Cardiac septum (tissue), 1 donor: Measurements from ENCODE around the gene SIM1. TPM values are rescaled to one million over a fixed set of nuclear protein-coding genes. Genes with fewer than 3 reads are reported as not detected.
"Not testable (repeated sequence)": the region's sequence is repeated elsewhere in the genome, so short reads cannot be mapped to it uniquely, and the experiment has no call there.

Experiments used
- DNase-seq: peaks from one replicate; pipeline ENCODE4 v3.0.0-alpha.2; 2020; ENCODE audit warnings: low spot score
- intact Hi-C: fragments of 100-400 bp; cut with DNase I; formaldehyde crosslinking; loops from one replicate; pipeline ENCODE4 v1.14.0; 2022
- total RNA-seq: library from RNA; stranded (reverse); fragmentation: NEBNext Ultra II Directional; extraction: Animal tissue kit (Norgen Biotek cat#: 25700); gene quantifications from one replicate; pipeline ENCODE4 v1.2.1, GENCODE V29; 2021
- donor health status: DM: no; HTN: no; CAD: no.

SIM1 gene
- total RNA-seq, 1 donor from 2014 or later: 0.16 TPM

DNA sequence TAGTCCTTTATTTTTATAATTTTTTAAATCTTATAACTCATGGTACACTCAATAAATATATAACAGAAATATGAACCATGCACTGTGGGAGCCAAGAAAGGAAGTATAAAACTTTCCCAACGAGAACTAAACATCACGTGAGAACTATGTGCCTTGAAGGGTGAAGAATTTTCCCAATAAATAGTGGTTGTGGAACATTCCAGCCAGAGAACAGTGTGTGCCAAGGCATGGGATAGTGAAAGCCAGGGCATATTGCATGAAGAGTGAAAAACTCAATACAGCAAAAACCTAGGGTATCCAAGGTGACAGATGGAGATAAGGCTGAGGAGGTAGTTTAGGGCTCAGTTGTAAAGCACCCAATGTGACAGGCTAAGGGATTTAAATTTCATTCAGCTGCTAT, 86.1 kb downstream of the SIM1 start:
- no peak for DNase-seq
- intact Hi-C loops: no loop called here

DNA sequence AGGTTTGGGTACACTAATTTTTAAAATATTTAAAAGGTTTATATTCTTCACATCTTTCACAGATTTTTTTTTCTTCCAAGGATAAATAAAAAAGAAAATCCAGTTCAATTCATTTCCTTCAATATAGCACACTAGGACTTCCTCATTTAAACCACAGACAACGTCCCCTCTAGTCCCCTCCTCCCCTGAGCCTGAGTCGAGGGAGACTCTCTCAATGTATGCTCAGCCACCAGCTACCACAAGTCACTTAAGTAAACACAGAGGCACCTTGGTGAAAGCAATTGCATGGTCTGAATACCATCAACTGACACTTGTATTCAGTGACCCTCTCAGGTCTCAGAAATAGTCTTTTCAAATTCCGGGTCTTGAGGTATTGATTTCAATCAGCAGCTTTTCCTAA, 88.6 kb downstream of the SIM1 start:
- intact Hi-C loops: no loop called here
- no peak for DNase-seq

DNA sequence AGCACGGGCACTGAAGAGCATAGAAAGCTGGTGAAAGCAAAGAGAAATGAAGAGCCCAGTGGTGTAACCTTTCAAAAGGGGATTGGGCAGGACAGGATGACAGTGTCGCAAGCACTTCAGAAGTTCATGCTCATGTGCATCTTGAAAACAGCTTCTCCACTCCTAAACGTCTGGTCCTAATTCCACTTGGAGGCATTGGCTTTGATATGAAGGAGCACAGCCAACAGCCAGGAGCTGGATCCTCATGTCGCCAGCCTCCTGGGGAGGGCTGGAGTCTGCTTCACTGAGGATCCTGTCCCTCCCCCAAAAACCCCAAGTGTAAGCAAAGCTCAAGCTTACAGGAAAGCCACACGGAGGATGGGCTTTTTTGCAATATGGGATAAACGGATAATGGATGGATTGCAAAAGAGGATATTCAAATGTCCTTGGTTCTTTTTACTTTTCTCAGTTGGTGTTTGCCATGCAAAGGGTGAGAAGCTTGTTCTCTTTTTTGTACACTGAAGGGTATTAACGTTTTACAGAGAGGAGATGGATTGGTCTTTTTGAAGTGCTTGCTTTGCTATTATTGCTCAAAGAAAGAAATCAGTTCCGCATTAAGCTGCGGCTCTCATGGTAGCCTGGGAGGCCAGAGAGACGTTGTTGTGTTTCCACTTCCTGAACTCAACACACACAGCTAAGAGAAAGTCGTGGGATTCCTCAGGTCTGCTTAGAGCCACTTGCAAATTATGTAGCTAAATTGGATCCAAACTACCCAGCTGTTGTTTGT, 92.2 kb downstream of the SIM1 start:
- intact Hi-C loops: no loop called here
- DNase-seq: no peak

DNA sequence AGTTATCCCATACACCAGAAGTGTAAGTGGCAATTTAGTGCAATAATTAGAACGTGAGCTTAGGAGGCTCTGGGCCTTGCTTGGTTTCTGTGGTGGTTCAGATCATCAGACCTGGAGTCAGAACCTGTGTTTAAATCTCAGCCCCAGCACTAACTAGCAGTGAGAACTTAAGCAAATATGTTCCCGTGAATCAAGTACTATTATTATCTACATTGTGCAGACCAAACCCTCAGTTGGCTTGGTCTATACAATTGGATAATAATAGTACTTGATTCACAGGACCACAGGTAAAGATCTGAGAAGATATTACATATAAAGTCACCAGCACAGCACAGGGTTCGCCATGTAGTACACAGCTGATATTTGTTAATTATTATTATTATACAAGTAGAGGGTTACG, 93.1 kb downstream of the SIM1 start:
- intact Hi-C loops: no loop called here
- DNase-seq: no peak

DNA sequence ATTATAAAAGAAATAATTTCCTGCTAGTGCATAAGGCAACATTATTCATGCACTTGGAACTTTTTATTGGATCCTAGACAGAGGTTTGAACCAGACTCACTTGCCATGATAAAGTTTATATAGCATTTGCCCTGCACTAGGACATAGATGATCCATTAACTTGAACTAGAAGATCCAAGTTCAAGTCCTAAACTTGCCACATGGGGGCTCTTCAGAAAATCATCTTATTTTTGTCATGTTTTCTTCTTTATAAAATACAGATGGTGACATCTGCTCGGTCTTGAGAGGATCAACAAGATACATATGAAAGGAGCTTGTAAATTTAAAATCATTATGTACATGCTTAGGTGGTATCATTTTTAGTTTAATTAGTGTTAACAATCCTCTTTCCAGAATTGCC, 94.5 kb downstream of the SIM1 start:
- no peak for DNase-seq
- intact Hi-C loops: no loop called here

DNA sequence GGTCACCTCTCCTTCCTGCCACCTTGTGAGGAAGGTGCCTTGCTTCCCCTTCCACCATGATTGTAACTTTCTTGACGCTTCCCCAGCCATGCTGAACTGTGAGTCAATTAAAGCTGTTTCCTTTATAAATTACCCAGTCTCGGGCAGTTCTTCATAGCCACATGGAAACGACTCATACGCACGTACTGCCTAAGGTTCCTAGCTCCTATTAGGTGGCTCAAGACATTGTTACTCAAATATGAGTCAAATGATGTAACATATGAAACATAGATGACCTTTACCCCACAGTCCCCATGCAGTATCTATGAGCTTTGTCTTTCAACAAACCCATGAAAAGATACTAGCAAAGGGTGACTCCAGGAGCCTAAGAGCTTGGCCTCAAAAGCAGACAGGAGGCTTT, 98.3 kb downstream of the SIM1 start:
- DNase-seq: no peak
- intact Hi-C loops: no loop called here

DNA sequence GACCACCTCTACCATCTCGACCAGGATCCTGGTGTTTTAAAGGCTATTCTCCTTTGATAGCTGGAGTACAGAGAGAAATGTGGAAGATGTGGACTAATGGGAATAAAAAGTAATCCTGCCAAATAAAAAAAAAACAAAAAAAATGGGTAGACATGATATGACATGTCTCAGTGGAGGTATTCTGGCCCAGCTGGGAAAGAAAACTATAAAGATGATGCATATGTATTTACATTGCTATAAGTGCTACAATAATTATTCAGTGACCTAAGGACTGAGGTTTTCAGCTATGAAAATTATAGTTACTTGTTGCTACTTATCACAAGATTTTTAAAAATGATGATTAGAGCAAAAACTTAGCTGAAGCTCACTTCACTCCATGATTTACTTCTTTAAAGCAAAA, 101.1 kb downstream of the SIM1 start:
- DNase-seq: no peak
- intact Hi-C loops: no loop called here

DNA sequence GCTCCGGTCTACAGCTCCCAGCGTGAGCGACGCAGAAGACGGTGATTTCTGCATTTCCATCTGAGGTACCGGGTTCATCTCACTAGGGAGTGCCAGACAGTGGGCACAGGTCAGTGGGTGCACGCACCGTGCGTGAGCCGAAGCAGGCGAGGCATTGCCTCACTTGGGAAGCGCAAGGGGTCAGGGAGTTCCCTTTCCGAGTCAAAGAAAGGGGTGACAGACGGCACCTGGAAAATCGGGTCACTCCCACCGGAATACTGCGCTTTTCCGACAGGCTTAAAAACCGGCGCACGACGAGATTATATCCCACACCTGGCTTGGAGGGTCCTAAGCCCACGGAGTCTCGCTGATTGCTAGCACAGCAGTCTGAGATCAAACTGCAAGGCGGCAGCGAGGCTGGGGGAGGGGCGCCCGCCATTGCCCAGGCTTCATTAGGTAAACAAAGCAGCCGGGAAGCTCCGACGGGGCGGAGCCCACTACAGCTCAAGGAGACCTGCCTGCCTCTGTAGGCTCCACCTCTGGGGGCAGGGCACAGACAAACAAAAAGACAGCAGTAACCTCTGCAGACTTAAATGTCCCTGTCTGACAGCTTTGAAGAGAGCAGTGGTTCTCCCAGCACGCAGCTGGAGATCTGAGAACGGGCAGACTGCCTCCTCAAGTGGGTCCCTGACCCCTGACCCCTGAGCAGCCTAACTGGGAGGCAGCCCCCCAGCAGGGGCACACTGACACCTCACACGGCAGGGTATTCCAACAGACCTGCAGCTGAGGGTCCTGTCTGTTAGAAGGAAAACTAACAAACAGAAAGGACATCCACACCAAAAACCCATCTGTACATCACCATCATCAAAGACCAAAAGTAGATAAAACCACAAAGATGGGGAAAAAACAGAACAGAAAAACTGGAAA, 109.7 kb downstream of the SIM1 start:
- intact Hi-C loops, DNase-seq: not testable (repeated sequence)

DNA sequence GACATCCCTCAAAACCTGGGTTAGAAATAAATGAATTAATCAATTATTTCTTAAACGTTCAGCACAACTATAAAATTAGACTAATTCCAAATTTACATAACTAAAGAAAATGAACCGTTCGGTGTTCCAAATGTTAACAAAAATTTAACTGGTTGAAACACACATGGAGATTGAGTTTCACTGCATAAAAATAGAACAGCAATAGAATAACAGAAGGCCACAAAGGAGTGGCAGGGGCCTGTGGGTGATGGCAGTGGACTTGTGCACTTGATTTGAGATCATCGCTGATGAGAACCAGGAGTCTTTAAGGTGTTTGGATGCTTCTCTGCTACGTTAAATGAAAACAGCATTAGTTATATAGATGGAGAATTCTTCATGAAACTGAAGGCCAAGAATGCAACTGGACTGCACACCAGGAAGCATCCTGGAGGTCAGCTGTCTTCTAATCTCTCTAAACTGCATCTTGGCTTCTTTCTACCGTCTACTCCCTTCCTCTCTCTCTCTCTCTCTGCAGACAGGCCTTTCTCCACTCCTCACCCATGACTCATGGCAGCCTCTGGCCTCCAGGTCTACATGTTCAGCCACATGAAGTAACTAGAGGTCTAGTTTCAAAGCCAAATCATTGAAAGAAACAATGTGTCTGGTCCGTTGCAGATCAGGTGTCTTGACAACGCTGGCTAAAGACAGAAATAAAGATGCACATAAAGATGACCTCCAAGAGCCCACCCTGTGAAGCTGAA, 111.3 kb downstream of the SIM1 start:
- no peak for DNase-seq
- intact Hi-C loops: no loop called here

DNA sequence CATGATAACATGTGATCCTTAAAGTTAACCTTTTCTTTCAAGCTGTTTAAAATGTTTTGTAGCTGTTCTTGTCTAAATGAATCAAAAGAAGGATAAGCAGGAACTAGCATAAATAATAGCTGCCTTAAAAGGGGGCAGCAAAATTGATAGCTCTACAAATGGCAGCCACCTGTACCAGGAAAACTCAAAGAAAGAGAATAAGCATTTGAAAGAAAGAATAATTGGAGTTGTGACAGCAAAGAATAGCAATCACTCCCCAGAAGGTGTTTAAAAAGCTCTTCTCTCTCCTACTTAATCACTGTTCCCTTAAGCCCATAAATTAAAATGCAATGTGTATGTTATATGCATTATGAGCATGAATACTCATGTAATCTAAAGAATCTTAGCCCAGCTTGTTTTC, 114.6 kb downstream of the SIM1 start:
- intact Hi-C loops: no loop called here
- DNase-seq: no peak

DNA sequence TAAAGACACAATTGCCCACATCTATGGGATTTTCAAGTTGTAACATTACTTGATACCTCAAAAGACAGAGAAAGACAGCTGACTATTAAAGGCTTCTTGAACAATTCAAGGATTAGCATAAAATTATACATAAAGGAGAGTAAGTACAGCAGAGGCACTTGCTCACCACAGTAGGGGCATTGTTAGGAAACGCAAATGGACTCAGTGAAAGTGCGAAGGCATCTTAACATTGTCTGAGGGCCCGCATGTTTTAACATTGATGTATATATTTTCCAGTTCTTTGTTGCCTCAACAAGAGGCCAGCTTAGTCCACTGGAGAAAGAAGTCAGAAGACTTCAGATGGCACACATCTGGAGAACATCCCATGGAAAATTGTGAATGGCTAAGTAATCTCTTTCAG, 115.4 kb downstream of the SIM1 start:
- DNase-seq: no peak
- intact Hi-C loops: no loop called here

DNA sequence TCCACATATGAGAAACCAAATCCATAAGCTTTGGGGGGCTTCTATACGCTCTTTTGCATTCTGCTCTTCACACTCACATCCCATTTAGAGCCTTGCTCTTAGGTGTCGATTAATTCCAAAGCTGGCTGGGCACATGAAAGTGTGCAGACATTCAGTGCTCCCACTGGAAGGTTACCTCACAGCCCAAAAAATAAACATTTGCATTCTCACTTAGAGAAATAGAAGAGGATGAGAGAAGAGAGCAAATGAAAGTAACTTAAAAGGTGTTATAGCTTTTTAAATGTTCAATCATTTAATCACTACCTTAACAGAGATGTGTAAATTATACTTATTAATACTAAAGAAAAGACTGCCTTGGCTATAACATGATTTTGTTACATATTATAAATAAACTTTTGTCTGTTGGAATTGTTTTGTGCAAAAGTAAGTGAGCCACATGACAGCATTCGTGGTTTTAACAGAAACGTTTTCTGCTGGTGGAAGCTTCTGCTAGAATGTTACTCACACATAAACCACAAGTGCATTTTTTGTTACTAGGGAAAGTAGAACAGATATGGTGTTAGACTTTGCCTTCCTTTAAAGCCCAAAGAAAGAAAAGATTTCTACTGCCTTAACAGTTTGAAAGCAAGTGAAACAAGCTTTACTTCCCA, 116.7 kb downstream of the SIM1 start:
- intact Hi-C loops: no loop called here

DNA sequence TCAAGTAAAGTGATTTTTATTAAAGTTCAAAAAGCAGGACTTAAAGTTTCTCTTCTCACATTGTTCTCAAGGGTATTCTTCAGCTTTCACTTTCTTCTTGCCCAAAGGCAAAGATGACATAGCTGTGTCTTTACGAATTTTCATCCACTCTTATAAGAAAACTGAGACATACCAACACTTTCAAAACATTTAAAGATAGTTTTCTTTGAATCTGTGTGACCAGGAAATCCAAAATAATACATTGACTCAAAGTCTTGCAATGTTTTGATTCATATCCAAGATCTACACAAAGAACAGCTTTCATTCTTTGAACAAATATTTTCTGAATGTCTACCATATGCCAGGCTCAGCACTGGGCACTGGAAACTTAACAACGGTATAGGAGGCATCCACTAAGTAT, 117.9 kb downstream of the SIM1 start:
- intact Hi-C loops: no loop called here
- no peak for DNase-seq

More for the DNA sequence above, 116.7 kb downstream of the SIM1 start:
- DNase-seq: no peak

DNA sequence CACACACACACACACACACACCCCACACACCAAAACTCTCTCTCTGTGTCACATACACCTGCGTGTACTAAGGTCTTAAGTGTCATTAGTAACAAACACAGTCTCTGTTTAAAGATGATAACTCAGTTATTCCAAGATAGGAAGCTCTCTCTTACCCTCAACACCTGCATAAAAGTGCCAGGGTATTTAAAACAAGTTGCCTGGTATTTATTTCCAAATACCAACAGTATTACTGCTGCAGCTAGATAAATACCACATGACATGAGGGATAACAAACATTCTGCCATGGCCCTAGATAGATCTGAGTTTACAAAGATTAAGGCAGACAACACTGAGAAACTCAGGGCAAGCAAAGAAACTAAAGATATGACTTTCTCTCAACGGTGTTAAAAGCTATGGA, 118.5 kb downstream of the SIM1 start:
- intact Hi-C loops: no loop called here
- DNase-seq: no peak

DNA sequence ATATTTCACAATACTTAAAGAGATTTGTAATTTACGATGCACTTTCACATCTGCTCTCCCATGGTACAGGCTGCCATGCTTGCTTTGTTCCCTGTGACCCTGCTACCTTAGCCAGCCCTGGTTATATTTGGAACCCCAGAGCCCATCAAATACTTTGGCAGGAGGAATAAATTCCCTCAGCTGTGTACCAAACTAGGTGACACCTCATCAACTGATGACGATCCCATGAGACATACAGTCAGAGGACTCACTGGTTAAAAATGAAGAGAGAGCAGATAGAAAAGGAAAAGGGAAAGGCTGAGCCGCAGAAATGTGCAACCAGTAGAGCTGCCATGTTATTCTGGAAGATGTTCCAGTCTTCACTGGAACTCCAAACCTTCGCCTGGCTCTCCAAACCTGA, 120.0 kb downstream of the SIM1 start:
- intact Hi-C loops: no loop called here
- DNase-seq: no peak

DNA sequence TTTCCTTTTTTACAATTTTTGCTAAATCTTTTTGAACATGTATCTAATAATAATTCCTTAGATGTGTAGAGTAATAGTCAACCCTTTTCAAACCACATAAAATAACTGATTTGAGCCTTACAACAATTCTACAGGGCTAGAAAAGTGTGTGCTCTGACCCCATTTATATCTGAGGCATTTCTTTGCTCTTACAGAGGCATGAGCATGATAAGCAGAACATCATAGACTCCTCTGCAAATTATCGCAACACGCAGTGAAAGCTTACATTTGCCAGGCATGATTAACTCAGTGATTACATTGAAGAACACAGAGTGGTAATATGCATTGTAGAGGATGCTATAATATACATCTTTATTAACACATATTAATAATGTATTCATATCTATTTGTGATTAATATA, 120.4 kb downstream of the SIM1 start:
- intact Hi-C loops: no loop called here

DNA sequence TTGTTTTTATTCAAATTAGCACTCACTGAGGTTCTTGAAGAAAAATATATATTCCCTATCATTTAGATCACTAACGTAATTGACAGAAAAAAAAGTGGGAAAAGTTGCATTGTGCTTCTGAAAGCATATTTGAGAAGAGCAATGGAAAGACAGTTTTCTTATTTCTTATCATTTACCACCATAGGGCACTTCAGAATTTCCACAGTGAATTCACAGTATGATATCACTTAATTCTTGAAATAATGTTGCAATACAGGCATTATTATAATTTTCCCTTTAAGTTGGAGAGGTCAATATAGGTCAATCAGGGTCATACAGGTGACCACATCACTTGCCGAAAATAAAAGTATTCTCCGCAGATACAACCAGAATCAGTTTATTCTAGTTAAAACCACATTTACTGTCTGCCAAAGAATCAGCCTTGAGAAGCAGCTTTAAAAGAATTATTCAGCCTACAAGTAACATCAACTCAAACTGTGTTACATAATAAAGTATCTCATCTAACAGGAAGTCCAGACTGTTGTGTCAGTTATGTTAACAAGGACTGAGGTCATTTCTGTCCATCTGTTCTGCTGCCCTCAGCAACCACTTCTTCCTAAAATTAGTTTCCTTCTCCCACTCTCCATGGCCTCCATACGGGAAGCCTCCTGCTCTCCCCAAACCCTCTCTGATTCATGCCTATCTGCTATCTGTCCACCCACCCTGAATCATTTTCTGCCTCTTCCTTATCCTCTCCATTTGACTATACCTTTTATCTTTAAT, 121.2 kb downstream of the SIM1 start:
- intact Hi-C loops: no loop called here

More for the DNA sequence above, 120.4 kb downstream of the SIM1 start:
- DNase-seq: no peak

DNA sequence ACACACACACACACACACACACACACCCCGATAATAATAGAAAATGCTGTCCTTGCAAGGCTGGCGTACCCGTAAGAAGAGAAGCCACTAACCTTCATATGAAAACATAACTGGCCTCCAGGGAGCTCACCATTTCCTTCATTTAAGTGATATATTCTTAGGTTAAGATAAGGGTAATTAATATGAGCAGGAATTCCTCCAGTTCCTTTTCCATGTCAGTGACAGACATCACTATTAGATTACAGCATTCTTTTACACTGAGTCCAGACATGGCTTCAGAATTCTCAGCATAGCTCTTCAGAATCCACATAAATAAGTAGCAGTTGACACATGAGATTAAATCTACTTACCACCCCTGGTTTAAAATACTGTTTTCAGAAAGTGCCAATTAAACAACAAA, 121.9 kb downstream of the SIM1 start:
- DNase-seq: no peak
- intact Hi-C loops: no loop called here

More for the DNA sequence above, 121.2 kb downstream of the SIM1 start:
- no peak for DNase-seq
